GM18498 (cell line): ENCODE data around the gene FBXW5.
A peak's percentile ranks its signal among the peaks of the same experiment; 100 is the strongest.

Experiments used
- ATAC-seq: cut with Tn5 transposase; IDR thresholded peaks from one replicate; pipeline ENCODE4 v1.9.1; 2021; ENCODE audit warnings: mild to moderate bottlenecking, moderate library complexity; ENCODE audit not compliant: unreplicated experiment

The FBXW5 gene

DNA sequence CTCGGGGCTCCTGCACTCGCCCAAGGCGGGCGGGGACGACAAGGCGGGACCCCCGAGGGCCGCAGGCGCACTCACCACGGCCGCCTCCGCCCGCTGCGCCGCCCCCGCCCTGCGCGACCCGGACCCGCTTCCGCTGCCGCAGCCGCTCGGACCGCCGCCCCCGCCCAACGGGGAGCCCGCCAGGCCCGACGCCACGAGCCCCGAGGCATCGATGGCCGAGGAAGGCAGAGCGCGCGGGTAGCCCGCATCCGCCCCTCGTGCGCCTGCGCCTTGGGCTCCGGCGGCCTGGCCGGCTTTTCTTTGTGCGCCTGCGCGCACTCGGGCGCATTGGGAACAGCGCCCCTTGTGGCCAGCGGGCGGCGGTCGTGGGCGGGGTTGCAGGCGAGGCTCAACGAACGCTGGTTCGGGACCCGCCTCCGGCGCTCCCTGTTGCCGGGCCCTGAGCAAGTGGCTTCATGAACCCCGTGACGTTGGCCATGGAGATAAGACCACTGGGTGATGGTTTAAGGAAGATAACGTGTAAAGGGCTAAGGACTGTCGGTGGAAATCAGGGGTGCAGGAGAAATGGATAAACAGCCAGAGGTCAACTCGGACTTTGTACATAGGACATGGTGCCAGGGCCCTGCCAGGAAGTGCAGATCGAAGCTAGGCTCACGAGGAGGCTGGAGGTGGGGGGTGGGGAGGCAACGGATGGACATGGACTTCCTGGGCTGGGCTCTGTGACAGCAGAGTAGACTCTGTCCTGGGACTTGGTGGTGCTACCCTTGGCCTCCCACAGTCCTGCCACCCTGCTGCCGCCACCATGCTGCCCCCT, at the start of gene FBXW5, which contains the start of gene C8G:
Gene FBXW5, minus strand, starts transcription at position 220 of the 814 bp plus-strand sequence. CDS start 655 bp downstream, outside the sequence.
Gene C8G, plus strand, starts transcription at position 725 of the 814 bp plus-strand sequence. Its CDS starts 78 bp downstream, at position 803.
- ATAC-seq = peak; percentile 81

GRCh38 chr9:136992819-136993369, 48.4 kb upstream of the FBXW5 start:
- ATAC-seq = no peak

DNA sequence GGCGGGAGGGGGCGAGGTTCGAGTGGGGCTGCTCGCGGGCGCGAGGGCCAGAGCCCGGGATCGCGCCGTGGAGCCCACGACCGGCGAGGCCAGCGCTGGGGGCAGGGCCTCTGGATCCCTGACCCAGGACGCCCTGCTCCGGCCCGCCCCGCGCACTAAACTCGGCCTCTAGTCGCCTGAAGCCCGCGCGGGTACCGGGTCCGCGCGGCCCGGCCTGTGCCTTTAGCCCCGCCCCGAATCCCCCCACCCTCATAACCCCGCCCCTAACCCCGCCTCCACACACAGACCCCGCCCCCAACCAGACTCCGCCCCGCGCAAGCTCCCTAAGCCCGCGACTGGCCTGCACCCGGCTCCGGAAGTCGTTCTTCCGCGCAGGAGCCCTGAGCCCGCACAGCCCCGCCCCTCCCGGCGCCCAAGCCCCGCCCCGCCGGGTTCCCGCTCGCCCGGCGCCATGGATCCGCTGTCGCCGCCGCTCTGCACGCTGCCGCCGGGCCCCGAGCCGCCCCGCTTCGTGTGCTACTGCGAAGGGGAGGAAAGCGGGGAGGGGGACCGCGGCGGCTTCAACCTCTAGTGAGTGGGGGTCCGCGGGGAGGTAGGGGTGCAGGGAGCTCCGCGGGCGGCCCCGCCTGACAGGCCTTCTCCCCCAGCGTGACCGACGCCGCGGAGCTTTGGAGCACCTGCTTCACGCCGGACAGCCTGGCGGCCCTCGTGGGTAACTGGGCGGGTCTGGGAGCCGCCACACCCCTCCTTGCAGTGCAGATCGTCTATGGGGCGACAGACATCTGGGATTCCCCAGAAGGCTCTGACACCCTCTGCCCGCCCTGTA, 47.7 kb upstream of the FBXW5 start, which contains the start of gene PAXX:
Gene PAXX, plus strand, starts transcription at position 430 of the 826 bp plus-strand sequence. Its CDS starts 22 bp downstream, at position 452.
- ATAC-seq = peak; percentile 86

- no peak for ATAC-seq
Measured at GRCh38 chr9:136990242-136990911, 45.8 kb upstream of the FBXW5 start.

- no peak for ATAC-seq
Measured at GRCh38 chr9:136988872-136989271, 44.3 kb upstream of the FBXW5 start.

DNA sequence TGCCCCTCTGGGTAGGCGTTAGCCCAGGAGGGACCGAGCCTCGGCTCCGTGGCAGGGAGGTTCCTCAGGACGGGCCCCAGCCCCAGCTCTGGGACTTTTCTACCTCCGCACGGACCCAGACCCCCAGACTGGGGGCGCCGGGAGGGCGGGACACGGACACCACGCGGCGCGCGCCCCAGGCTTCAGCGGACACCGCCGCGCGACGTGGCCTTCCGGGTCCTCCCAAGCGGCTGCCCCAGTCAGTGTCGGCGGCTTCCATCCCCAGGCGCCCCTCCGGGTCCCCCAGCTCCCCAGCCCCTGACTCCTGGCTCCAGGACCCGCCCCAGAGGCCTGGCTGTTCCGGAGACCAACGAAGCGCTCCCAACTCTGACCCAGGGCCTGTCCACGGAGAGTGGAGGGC, 41.3 kb upstream of the FBXW5 start:
- ATAC-seq = no peak

- ATAC-seq = no peak
Measured at GRCh38 chr9:136985027-136985602, 40.6 kb upstream of the FBXW5 start.

- ATAC-seq = no peak
Measured at GRCh38 chr9:136984464-136985026, 40.0 kb upstream of the FBXW5 start.

GRCh38 chr9:136983656-136984314, 39.2 kb upstream of the FBXW5 start:
- no peak for ATAC-seq

GRCh38 chr9:136983167-136983566, 38.6 kb upstream of the FBXW5 start:
- no peak for ATAC-seq

- no peak for ATAC-seq
Measured at GRCh38 chr9:136982232-136983051, 37.9 kb upstream of the FBXW5 start, which contains the start of gene LCNL1. TSS of gene LCNL1 (plus strand) at chr9:136982993. CDS start at chr9:136983587, 594 bp downstream.

- ATAC-seq = no peak
Measured at GRCh38 chr9:136981588-136982231, 37.2 kb upstream of the FBXW5 start.

DNA sequence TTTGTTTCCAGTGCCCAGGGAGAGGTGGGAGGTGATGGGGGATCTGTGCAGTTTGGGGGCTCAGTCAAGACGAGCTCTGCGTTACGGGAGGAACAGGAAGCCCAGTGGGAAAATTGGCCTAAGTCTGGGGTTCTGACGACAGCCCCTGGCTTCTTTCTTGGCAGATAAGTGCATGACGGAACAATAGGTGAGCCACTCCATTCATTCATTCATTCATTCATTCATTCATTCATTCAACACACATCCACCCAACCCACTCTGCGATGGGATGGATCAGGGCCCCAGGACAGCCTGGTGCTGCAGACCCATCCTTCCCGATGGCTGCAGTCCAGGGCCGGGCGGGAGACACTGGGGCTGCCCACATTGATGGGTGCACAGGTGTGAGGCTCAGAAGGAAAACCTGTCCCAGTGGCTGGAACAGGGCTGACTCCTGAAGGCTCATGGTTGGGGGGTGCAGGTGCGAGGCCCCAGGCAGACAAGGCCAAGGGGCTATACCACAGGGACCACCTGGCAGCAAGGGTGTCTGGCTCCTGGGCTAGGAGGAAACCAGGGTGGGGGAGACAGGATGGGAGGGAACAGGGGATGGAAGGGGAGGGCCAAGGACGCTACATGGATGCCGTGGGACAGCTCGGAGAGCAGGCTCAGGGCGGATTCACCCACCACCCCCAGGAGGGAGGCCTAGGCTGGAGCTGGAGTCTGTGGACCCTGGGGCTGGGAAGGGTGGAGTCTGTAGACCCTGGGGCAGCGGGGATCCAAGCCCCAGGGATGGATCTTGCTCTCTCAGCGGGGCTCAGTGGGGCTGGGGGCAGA, 36.3 kb upstream of the FBXW5 start:
- ATAC-seq = no peak

DNA sequence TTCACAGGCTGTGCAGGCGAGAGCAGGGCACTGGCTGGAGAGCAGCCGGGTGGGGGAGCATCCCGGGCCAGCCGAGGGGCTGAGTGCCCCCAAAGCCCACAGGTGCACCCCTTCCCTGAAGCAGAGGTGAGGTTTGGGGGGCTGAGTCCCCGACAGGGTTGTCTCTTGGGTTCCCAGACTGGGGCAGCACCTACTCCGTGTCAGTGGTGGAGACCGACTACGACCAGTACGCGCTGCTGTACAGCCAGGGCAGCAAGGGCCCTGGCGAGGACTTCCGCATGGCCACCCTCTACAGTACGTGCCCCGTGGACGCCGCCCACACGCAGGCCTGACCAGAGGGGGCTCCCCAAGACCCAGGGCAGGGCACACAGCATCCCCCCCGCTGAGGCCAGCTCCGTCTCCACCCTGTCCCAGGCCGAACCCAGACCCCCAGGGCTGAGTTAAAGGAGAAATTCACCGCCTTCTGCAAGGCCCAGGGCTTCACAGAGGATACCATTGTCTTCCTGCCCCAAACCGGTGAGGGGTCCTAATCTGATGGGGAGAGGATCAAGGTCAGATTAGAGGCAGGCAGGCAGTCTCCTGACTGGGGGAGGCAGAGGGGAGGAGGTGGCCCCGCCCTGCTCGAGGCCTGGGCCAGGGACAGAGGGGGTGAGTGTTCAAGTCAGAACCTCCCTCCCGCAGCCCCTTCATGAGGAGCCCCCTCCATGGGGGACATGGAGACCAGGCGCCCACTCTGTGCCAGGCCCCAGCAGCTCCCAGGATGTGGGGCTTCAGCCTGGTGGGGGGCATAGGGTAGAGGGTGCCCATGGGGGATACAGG, 35.4 kb upstream of the FBXW5 start:
- no peak for ATAC-seq

GRCh38 chr9:136978865-136979544, 34.5 kb upstream of the FBXW5 start:
- ATAC-seq = no peak
